Hematopoietic multipotent progenitor cell treated with erythropoietin and hydrocortisone succinate and interleukin-3 and kit ligand, for 8 days (in vitro differentiated cells): ENCODE results near the gene MYO7B.

Experiments
- DNase-seq: peaks from one replicate; pipeline ENCODE4 v3.0.0-alpha.2; 2015

MYO7B gene

DNA sequence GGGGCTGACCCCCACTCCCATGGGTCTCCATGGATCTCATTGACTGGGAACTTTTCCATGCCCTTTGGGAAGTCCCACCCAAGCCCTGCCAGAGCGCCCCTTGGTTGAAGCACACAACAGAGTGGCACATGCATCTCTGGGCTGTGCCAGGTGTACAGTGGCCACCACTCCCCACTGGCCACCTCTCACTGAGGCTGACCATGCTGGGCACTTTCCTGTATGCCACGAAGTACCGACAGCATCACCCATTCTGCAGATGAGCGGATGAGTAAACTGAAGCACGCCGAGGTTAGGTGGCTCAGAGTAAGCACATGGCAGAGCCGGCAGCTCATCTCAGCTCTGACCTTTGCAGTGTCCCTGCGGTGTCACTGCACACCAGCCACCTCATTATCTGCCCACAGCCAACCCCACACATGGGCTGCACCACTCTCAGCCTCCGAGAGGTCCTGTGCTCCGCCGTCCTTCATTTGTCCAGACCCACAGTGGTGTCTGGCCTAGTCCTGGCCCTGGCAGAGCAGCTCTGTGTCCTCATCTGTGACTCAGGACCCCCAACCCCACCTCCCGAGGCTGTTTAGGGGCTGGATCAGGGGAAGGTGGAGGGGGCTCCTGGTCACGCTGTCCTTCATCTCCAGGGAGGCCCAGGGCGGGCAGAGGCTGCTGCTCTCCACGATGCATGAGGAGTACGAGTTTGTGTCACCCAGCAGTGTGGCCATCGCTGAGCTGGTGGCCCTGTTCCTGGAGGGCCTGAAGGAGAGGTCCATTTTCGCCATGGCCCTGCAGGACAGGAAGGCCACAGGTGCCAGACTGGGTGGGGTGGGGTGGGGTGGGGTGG lies 92.5 kb downstream of the MYO7B start:
- no peak for DNase-seq

DNA sequence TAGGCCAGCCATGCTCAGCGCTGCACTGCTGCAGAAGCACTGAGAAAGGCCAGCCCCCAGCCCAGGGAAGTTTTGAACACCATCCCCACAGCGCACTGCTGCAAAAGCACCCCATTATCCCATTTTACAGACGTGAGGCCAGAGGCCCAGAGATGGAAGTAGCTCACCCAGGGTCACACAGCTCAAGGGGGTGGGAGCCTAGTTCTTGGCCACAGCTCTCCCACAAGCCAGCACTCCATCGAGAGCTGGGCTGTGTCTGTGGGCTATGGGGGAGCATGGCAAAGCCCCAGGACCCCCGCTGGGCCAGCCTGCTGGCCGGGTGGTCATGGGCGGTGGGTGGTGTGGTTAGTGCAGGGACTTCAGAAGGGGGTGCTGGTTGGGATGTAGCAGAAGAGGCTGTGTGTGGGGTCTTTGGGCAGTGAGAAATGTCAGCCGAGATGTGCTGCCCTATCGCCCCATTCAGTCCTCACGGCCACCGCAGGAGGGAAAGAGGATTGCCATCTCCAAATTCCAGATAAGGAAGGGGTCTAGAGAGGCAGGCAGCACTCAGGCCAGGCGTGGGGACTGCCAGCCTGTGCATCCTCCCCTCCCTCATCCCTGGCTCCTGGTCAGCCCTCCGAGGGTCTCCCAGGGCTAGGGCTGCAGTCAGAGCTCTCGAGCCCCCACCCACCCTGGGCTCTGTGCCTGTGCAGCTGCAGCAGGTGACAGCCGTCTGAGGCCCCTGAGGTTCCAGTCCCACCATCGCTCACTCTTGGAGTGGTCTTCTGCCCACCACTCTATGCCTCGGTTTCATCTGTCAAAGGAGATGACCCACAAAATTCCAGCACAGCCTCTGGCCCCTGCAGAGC lies 93.5 kb downstream of the MYO7B start:
- no peak for DNase-seq

DNA sequence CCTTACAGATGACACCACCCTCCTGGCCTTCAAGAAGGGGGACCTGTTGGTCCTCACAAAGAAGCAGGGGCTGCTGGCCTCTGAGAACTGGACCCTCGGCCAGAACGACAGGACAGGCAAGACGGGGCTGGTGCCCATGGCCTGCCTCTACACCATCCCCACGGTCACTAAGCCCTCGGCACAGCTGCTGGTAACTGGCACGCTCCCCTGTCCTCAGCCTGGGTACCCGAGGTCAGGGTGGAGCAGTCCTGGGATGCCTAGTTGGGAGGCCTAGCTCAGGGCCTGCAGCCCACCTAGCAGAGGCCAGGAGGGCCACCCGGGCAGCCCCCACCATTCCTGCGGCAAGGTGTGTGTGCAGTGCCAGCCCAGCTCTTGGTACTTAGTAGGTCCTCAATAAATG lies 94.2 kb downstream of the MYO7B start:
- no peak for DNase-seq

DNA sequence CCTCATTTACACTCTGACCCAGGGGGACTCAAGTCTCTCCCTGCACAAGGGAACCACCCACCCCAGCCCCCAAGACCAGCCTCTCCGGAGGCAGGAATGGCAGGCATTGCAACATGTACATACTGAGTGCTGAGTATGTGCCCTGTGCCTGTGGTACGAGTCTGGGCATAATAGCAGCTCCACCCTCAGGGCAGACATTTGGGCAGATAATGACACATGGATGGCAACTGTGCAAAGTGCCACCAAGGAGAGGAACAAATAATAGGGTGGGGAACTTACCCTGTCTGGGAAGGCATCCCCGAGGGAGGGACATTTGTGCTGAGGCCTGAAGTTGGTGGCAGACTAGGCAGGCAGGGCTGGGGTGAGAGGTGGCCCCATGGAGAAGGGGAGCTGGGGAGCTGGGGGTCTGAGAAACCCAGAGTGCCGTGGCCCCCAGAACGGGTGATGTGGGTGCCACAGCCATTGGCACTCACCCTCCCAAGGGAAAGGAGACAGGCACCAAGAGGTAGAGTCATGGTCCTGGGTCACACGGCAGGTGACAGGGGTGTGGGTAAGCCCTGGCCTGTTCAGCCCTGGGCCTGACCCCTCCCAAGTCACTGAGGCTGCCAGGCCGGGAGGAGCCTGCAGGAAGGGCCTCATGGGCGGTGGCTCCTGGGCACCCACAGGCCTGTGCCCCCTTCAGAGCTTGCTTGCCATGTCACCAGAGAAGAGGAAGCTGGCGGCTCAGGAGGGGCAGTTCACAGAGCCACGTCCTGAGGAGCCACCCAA lies 94.8 kb downstream of the MYO7B start:
- DNase-seq = no peak

DNA sequence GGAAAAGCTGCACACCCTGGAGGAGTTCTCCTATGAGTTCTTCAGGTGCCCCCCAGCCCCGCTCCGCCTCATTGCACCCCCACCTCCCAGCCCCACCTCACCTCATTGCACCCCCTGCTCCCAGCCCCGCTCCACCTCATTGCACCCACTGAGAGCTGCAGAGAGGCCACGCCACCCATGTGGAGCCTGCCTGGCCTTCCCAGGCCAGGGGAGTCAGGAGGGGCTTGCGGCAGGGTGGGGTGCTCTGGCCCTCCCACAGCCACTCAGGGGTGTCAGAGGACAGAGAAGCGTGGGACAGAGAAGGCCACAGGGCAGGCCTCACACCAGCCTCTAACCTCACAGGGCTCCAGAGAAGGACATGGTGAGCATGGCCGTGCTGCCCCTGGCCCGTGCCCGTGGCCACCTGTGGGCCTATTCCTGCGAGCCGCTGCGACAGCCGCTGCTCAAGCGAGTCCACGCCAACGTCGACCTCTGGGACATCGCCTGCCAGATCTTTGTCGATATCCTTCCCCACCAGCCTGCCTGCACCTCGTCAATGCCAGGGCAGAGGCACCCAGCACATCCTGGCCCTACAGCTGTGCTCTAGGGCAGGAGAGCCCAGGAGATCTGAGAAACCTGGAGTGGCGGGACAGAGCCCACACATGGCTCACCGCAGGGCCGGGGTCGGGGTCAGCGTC lies 95.5 kb downstream of the MYO7B start:
- no peak for DNase-seq

DNA sequence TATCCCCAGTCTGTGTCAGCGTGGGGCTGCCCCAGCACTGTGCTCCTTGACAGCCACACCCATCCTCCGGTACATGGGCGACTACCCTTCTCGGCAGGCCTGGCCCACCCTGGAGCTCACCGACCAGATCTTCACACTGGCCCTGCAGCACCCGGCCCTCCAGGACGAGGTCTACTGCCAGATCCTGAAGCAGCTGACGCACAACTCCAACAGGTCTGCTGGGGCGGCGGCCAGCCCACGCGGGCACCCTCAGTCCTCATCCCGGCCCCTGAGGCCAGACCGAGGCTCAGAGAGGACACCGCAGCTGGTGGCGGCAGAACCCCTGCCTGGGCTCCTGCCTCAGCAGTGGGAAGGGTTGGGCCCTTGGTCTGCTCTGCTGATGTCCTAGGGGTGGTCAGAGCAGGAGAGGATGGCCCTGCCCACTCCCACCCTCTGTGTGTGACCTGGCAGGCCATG lies 96.1 kb downstream of the MYO7B start:
- DNase-seq = no peak

DNA sequence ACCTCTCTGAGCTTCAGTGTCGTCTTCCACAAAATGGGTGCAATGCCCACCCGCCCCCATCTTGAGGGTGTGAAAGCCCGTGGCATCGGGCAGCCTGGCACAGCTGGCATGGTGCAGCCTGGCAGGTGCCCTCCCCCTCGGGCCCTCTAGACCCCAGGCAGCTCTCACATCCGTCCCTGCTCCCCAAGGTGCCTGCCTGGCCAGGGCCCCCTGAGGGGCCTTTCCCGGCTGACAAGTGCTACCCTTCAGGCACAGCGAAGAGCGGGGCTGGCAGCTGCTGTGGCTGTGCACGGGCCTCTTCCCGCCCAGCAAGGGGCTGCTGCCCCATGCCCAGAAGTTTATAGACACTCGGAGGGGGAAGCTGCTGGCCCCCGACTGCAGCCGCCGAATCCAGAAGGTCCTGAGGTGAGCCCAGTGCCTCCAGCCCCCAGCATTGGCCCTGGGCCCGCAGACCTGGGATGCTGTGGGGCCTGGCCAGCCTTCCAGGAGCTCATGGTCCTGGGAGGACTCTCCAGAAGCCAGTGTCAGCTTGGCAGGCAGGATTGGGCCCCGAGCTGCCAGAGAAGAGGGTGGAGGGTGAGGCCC lies 96.6 kb downstream of the MYO7B start:
- no peak for DNase-seq

DNA sequence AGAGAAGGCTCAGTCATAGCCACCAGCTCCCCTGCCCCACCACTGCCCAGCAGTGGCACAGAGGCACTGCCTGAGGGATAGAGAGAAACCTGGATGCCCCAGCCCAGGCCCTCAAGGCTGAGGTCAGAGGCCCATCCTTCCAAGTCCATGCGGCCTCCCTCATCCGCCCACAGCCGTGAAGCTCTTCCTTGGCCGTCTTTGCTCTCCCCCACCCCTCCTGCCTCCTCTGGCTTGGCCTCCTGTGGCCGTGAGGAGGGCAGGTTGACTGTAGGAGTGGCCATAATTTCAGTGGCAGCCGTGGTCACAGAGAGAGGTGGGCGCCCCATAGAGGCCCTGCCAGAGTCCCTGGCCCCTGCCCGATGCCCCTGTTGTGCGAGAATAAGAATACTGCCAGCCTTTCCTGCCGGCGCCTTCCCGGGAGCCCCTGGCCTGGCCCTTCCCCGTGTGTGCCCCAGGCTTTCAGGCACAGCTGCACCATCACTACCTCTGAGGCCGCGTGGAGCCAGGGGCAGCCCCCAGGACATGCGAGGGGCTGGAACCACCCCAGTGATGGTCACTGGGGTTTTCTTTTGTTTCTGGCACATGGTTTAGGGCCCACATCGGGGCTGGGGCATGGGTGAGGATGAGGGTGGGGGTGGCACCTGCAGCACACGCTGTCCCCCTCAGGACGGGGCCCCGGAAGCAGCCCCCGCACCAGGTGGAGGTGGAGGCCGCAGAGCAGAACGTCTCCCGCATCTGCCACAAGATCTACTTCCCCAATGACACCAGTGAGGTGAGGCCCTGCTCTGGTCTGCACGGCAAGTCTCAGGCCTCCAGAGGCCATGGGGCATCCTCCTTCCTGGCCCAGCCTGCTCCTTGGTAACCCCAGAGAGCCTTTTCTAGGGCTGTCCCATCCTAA lies 97.4 kb downstream of the MYO7B start:
- no peak for DNase-seq

DNA sequence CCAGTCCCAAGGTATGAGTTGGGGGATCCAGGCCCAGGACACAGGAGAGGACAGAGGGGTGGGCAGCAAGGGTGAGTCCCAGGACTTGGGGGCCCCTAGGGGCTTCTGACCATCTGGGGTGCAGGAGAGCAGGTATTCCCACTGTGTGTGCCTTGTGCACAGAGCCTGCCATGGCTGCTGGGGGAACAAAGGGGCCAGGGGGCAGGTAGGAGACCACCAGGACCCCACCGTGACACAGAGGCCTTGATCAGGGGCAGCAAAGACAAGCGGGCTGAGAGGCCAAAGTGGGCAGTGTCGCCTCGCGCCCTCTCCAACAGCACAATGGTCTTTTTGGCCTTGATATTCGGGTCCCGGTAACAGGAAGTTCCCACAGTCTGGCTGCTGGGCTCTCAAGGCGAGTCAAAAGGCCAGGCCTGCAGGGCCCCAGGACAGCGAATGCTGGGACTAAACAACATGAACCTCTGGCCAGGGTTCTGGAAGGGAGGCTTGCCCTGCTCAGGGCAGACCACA lies 98.1 kb downstream of the MYO7B start:
- DNase-seq = no peak

DNA sequence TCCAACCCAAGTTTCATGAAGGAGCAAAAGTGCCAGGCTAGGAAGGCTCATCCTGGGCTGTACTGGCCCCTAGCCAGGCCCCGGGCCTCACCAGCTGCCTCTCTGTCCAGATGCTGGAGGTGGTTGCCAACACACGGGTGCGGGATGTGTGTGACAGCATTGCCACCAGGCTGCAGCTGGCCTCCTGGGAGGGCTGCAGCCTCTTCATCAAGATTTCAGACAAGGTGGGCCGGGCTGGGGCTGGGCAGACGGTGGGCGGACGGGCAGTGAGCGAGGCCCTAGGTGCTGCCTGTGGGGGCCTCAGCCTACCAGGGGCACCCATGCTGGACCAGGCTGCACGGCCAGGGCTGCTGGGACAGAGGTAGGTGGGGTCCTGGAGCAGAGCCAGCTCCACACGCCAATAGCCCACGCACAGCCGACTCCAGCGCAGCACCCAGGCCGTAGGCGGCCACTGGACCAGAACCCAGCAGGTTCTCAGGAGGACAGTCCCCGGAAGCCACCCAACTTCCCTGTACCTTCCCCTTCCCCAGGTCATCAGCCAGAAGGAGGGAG lies 98.7 kb downstream of the MYO7B start:
- DNase-seq = no peak

DNA sequence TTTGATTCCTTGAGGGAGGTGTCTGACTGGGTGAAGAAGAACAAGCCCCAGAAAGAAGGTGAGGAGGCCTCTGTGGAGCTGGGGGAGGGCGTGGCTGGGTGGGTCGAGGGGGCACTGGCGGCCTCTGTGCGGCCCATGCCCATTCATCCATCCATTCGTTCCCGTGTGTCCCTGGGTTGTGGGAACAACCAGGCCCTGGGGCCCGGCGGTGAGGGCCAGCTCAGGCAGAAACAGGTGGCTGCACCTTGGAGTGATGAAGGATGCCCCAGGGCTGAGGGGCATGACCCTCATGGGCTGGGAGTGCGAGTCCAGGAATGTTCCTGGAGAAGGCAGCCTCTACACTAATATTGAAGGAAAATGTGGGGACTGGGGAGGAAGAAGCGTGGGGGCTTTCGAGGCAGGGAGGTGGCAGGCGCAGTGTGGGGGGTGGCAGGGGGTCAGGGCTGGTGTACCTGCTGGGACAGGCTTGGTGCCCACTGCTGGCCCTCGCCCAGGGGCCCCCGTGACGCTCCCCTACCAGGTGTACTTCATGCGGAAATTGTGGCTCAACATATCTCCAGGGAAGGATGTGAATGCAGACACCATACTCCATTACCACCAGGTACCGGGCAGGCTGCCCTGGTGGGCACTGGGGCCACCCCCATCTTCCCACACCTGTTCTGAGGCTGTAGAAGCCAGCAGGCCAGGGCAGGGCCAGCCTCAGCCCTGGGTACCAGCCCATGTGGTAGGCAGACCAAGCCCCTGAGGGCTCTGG lies 99.3 kb downstream of the MYO7B start:
- DNase-seq = no peak

DNA sequence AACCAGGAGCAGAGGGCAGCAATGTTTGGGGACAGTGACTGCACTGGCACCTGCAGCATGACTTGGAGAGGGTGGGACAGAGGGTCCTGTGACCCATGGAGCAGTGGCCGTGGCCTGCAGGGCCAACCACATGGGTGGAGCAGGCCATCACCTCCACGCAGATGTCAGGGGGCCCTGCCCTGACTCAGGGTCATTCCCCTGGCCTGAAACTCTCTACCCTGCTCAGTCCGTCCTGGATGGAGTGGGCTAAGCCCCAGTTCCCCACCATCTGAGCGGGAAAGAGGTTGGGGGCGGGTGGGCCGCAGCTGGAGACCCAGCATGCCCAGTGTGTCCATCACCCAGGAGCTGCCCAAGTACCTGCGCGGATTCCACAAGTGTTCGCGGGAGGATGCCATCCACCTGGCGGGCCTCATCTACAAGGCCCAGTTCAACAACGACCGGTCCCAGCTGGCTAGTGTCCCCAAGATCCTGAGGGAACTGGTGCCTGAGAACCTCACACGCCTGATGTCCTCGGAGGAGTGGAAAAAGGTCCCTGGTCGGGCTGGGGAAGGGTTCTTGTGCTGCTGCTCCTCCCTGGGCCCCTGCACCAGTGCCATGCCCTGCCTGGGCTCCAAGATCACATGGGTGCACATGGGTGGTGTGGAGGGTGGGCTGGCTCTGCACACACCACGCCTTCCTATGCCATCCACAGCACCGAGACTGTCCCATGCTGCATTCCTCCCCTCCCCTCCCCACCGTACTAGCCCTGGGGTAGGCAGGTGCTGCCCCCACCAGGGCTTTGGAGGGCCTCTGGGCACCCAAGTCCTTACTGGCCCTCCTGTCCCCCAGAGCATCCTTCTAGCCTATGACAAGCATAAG lies 100.1 kb downstream of the MYO7B start:
- DNase-seq = no peak

DNA sequence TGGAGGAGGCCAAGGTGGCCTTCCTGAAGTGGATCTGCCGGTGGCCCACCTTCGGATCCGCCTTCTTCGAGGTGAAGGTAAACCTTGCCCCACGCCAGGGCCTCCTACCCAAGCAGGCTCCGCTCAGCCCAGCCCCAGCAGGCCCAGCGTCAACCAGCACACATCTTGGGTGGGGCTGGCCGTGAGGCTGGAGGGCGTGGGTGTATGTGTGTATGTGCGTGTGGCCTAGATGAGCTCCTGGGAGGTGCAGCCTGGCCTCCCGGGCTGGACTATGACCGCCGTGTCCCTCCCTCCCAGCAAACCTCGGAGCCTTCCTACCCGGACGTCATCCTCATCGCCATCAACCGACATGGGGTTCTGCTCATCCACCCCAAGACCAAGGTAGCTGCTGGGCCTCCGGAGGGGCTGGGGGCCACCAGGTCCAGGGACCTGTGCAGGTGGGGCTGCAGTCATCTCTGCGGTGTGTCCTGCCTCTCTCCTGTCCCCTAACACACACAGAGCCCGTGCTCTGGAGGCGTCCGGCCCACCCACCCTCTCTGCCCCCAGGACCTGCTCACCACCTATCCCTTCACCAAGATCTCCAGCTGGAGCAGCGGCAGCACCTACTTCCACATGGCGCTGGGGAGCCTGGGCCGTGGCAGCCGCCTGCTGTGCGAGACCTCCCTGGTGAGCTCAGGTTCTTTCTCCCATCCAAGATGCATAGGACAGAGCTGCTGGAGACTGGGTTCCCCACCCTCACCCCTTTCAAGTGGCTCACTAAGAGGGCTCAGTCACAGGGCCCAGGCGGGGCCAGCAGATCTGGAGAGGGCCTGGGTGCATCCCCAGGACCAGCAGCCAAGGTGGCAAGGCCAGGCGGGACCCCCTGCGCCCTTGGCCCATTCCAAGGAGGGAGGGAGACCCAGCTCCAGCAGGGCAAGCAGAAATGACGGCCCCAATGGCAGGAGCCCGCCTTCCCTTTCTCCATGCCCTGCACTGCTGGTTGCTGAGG lies 101.1 kb downstream of the MYO7B start:
- DNase-seq = no peak

DNA sequence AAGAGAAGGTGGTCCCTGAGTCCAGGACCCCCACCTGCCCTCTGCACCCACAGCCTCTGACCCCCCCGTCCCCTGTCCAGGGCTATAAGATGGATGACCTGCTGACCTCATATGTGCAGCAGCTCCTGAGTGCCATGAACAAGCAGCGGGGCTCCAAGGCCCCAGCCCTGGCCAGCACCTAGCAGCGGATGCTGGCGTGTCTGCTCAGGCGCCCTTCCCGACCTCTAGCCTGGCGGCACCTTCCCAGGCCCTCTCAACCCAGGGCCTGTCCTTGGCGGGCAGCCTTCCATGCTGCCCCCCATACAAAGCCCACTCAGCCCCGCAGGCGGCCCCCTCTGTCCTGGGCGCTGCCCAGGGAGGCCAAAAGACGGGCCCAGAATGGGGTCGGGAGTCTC lies 101.8 kb downstream of the MYO7B start:
- no peak for DNase-seq

DNA sequence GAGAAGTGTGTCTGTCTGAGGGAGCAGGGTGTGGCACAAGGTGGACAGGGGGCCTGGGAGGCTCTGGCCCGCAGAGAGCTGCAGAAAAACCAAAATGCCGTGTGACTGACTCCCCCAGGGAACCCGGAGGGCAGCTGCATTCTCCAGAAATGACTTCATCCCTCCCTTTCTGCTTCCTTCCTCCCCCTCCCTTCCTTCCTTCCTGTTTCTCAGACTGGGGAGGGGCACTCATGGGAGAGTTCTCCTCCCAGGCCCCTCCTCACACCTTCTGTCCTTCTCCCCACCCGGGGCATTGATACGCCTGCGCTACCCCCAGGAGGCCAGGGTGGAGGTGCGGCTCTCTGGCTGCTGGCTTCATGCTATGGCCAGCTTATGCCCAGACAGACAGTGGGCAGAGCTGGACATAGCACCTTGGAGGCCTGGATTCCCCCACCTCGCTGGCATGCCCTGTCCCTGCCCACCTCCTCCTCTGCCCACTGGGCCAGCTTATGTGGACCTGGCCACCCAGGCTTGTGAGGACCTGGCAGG lies 102.3 kb downstream of the MYO7B start:
- no peak for DNase-seq

DNA sequence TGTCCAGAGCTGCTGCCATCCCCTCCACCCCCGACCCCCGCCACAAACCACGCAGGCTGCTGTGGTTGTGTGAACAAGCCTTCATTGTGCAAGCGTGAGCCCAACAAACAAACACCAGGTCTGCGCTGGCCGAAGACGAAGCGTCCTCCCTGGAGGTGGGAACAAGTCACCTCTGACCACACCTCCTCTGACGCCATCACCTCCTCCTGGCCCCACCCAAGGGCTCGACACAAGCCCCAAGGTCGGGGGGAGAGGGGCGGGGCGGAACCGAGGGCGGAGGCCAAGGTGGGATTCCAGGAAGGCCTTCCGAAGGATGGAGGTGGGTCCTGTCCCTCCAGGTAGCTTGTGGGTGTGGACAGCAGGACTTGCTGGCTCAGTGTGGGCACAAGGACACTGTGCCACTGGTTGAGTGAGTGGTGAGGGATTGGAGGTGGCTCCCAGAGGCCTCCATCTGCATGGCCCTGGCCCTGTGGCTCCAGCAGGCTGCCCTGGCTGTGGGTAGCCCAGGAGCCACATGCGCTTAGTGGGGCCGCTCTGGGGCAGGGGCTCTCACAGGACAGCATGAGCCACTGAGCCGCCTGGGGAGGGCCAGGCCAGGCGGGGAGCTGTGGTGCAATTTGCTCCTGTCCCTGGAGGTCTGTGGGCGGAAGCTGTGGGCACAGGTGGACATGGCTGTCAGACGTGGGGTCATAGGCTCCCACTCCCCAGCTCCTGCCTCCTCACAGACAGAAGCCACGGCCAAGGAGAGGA lies 103.1 kb downstream of the MYO7B start:
- no peak for DNase-seq

DNA sequence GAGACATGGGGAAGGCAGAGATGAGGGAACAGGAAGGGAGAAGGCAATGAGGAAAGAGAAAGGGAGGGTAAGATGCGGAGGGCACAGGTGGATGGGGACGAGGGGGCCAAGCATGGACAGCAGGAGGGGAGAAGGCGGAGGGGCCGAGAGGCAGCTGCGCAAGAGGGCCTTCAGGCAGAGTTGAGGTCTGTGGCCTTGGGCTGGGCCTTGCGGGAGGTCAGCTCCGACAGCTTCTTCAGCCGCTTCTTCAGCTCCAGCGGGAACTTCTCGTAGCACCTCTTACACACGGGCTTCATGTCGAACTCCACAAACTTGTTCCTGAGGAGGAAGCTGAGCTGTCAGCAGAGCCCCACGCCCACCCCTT lies 103.6 kb downstream of the MYO7B start:
- DNase-seq = no peak
